Measurements from ENCODE around the gene SMCO2.

GRCh38 chr12:27486961-27487360 is 40.4 kb downstream of the SMCO2 start:
- TF ChIP-seq POLR2A (IDR thresholded peaks at IDR 0.05; ENCODE audit: low read depth, low read length) (no peak), CHD1 (IDR thresholded peaks at IDR 0.05; ENCODE audit: low read depth, low read length) (no peak), MAFK (IDR thresholded peaks at IDR 0.05; ENCODE audit: low read depth, low read length) (no peak), CTCF (conservative IDR thresholded peaks at IDR 0.05; ENCODE audit: low read depth, low read length) (no peak), BHLHE40 (IDR thresholded peaks at IDR 0.05; ENCODE audit: low read depth, low read length) (no peak)
